Measurements from ENCODE around the gene NFATC4. TPM values are rescaled to one million over a fixed set of nuclear protein-coding genes. Genes with fewer than 3 reads are reported as not detected.
A peak's percentile ranks its signal among the peaks of the same experiment; 100 is the strongest.
"Not testable (repeated sequence)": the region's sequence is repeated elsewhere in the genome, so short reads cannot be mapped to it uniquely, and the experiment has no call there.

NFATC4 gene
- polyA plus RNA-seq (ENCODE audit: insufficient read length in 3 of 3) = 10 to 100 TPM; 60.1 to 84.6 (median 72.6) TPM
- long read RNA-seq, donor 1, full-length matches to known transcripts = 5 of 15 reads
- long read RNA-seq, donor 1, partial matches to known transcripts = 10 of 15 reads
- long read RNA-seq, donor 1, other reads (novel, unspliced or antisense) = 0 of 15 reads
- long read RNA-seq, donor 2, full-length matches to known transcripts = 15 of 21 reads
- long read RNA-seq, donor 2, partial matches to known transcripts = 6 of 21 reads
- long read RNA-seq, donor 2, other reads (novel, unspliced or antisense) = 0 of 21 reads
- long read RNA-seq, donor 3, full-length matches to known transcripts = 13 of 20 reads
- long read RNA-seq, donor 3, partial matches to known transcripts = 7 of 20 reads
- long read RNA-seq, donor 3, other reads (novel, unspliced or antisense) = 0 of 20 reads
- long read RNA-seq, donor 4, full-length matches to known transcripts = 10 of 17 reads
- long read RNA-seq, donor 4, partial matches to known transcripts = 7 of 17 reads
- long read RNA-seq, donor 4, other reads (novel, unspliced or antisense) = 0 of 17 reads
- long read RNA-seq, donor 5, full-length matches to known transcripts = 3 of 3 reads
- long read RNA-seq, donor 5, partial matches to known transcripts = 0 of 3 reads
- long read RNA-seq, donor 5, other reads (novel, unspliced or antisense) = 0 of 3 reads
- long read RNA-seq, donor 6, full-length matches to known transcripts = 7 of 13 reads
- long read RNA-seq, donor 6, partial matches to known transcripts = 6 of 13 reads
- long read RNA-seq, donor 6, other reads (novel, unspliced or antisense) = 0 of 13 reads
- long read RNA-seq, donor 7, full-length matches to known transcripts = 15 of 28 reads
- long read RNA-seq, donor 7, partial matches to known transcripts = 13 of 28 reads
- long read RNA-seq, donor 7, other reads (novel, unspliced or antisense) = 0 of 28 reads
- long read RNA-seq, donor 8, full-length matches to known transcripts = 10 of 24 reads
- long read RNA-seq, donor 8, partial matches to known transcripts = 14 of 24 reads
- long read RNA-seq, donor 8, other reads (novel, unspliced or antisense) = 0 of 24 reads
- long read RNA-seq, donor 9, full-length matches to known transcripts = 8 of 27 reads
- long read RNA-seq, donor 9, partial matches to known transcripts = 19 of 27 reads
- long read RNA-seq, donor 9, other reads (novel, unspliced or antisense) = 0 of 27 reads
- long read RNA-seq, donor 10, full-length matches to known transcripts = 8 of 19 reads
- long read RNA-seq, donor 10, partial matches to known transcripts = 11 of 19 reads
- long read RNA-seq, donor 10, other reads (novel, unspliced or antisense) = 0 of 19 reads
- long read RNA-seq, donor 11, full-length matches to known transcripts = 7 of 13 reads
- long read RNA-seq, donor 11, partial matches to known transcripts = 6 of 13 reads
- long read RNA-seq, donor 11, other reads (novel, unspliced or antisense) = 0 of 13 reads
- long read RNA-seq, donor 12, full-length matches to known transcripts = 13 of 22 reads
- long read RNA-seq, donor 12, partial matches to known transcripts = 9 of 22 reads
- long read RNA-seq, donor 12, other reads (novel, unspliced or antisense) = 0 of 22 reads
- long read RNA-seq, donor 13, full-length matches to known transcripts = 8 of 18 reads
- long read RNA-seq, donor 13, partial matches to known transcripts = 10 of 18 reads
- long read RNA-seq, donor 13, other reads (novel, unspliced or antisense) = 0 of 18 reads
- long read RNA-seq, donor 14 = 0 reads
- long read RNA-seq, donor 15 = 0 reads
- long read RNA-seq, donor 16, full-length matches to known transcripts = 6 of 14 reads
- long read RNA-seq, donor 16, partial matches to known transcripts = 8 of 14 reads
- long read RNA-seq, donor 16, other reads (novel, unspliced or antisense) = 0 of 14 reads

GRCh38 chr14:24367514-24368211 is at the start of gene NFATC4:
NFATC4 (plus strand) TSS chr14:24368184; CDS start chr14:24368341, 157 bp downstream.
- peak; percentile 94 for DNase-seq

- no peak for DNase-seq
These were observed 46.6 kb upstream of the NFATC4 start for GRCh38 chr14:24321212-24321975.

GRCh38 chr14:24322672-24323071 is 45.3 kb upstream of the NFATC4 start:
- no peak for DNase-seq

- no peak for DNase-seq
These were observed 44.6 kb upstream of the NFATC4 start for GRCh38 chr14:24323341-24323740.

GRCh38 chr14:24324024-24324423 is 44.0 kb upstream of the NFATC4 start:
- no peak for DNase-seq

- DNase-seq = no peak
These were observed 42.9 kb upstream of the NFATC4 start for GRCh38 chr14:24325041-24325530.

GRCh38 chr14:24325963-24326362 is 42.0 kb upstream of the NFATC4 start:
- no peak for DNase-seq

GRCh38 chr14:24327303-24327702 is 40.7 kb upstream of the NFATC4 start:
- DNase-seq = no peak

- not testable (repeated sequence) for DNase-seq
These were observed 40.1 kb upstream of the NFATC4 start for GRCh38 chr14:24327914-24328313.

GRCh38 chr14:24329073-24329663 is 38.8 kb upstream of the NFATC4 start:
- no peak for DNase-seq

- DNase-seq = no peak
These were observed 38.2 kb upstream of the NFATC4 start for GRCh38 chr14:24329736-24330135.

GRCh38 chr14:24330973-24331674 is 36.9 kb upstream of the NFATC4 start:
- DNase-seq = no peak

- no peak for DNase-seq
These were observed 36.2 kb upstream of the NFATC4 start for GRCh38 chr14:24331731-24332267.

GRCh38 chr14:24332268-24332993 is 35.6 kb upstream of the NFATC4 start:
- DNase-seq = peak; percentile 72

GRCh38 chr14:24334431-24335291 is 33.3 kb upstream of the NFATC4 start, which contains the start of gene ADCY4:
ADCY4 (minus strand) TSS chr14:24335071; CDS start chr14:24334652, 419 bp downstream.
- DNase-seq = no peak
